HUES64 (cell line): ENCODE results near the gene MRPL44. TPM values are rescaled to one million over a fixed set of nuclear protein-coding genes. Genes with fewer than 3 reads are reported as not detected.

Source experiments
- H3K27ac ChIP-seq: 2 replicates; pipeline ENCODE4 v1.7.0; 2013; ENCODE audit warnings: low read depth, low read length, inconsistent platforms
- H3K27me3 ChIP-seq: 2 replicates; pipeline ENCODE4 v1.6.1; 2013; ENCODE audit warnings: mild to moderate bottlenecking, low read length; ENCODE audit not compliant: insufficient read depth
- H3K36me3 ChIP-seq: 2 replicates; pipeline ENCODE4 v1.6.1; 2013; ENCODE audit warnings: mild to moderate bottlenecking, low read length; ENCODE audit not compliant: insufficient read depth
- H3K4me1 ChIP-seq: 2 replicates; pipeline ENCODE4 v1.6.1; 2013; ENCODE audit warnings: mild to moderate bottlenecking, low read length, moderate library complexity; ENCODE audit not compliant: insufficient read depth
- H3K4me3 ChIP-seq: 2 replicates; pipeline ENCODE4 v1.5.1; 2013; ENCODE audit warnings: mild to moderate bottlenecking, low read length, moderate library complexity
- H3K9ac ChIP-seq: 2 replicates; pipeline ENCODE4 v1.6.1; 2013; ENCODE audit warnings: mild to moderate bottlenecking, low read depth, low read length
- H3K9me3 ChIP-seq: 2 replicates; pipeline ENCODE4 v1.6.1; 2013; ENCODE audit warnings: low read depth, low read length; ENCODE audit not compliant: insufficient read depth
- WGBS: fragments of 150-250, 120-280 bp; methylation state at CpG from one replicate; pipeline ENCODE4 v1.1.7; 2013; ENCODE audit warnings: missing lambda C conversion rate; 5-methylcytosine and 5-hydroxymethylcytosine counted together
- polyA plus RNA-seq, 2 experiments: library from polyadenylated mRNA; stranded (reverse); fragments of 50-300 nt; gene quantifications; one replicate each; pipeline ENCODE4 v1.2.3, GENCODE V29; 2013

Gene MRPL44
- polyA plus RNA-seq (2013, experiment 1 of 2) = 45.3 TPM
- 41.3 TPM for polyA plus RNA-seq (2013, experiment 2 of 2)

DNA sequence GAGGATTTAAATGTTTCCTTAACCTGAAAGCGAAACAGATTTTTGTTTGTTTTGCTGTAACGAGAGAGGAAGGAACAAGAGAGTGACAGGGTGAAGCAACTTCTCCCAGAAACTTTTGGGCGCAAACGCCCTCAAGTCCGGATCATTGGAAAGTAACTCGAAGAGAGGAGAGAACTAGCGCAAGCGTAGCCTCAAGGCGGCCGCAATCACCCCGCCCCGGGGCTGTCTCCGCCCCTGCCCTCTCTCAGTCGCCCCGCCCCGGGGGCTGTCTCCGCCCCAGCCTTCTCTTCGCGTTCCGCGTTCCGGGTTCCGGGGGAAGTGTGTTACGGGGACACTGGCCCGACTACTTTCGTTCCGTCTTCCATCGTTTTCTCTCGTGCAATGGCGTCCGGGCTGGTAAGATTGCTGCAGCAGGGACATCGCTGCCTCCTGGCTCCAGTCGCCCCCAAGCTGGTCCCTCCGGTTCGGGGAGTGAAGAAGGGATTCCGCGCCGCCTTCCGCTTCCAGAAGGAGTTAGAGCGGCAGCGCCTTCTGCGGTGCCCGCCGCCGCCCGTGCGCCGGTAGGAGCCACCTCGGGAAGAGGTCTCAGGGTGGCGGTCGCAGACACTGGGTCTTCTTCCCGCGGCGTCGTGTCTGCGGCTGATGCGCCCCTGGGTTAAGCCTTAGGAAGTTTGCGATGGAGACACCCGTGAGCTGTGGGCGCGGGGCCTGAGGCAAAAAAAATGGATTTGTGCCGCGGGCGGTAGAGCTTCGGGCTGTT is at the start of gene MRPL44:
MRPL44 (plus strand) TSS at position 372 of the 760 bp plus-strand sequence; CDS start at position 382, 10 bp downstream.
- peak within 1 kb of the TSS; percentile 62 for H3K27ac ChIP-seq
- H3K9me3 ChIP-seq = no peaks in the 10 kb centered on the region
- H3K9ac ChIP-seq = peak within 1 kb of the TSS; percentile 90
- no peaks in the 10 kb centered on the region for H3K27me3 ChIP-seq
- WGBS = under 1% methylated on average over 65 of the region's 65 CpGs
- peaks cover 36% of the 10 kb centered on the region for H3K36me3 ChIP-seq
- peaks cover 40% of the 10 kb centered on the region for H3K4me1 ChIP-seq
- peak within 1 kb of the TSS; percentile 76 for H3K4me3 ChIP-seq

GRCh38 chr2:223908304-223908998 is 48.8 kb upstream of the MRPL44 start:
- Histone ChIP-seq H3K27ac (no peak overlapping the region), H3K36me3 (peaks cover 38% of the 10 kb centered on the region), H3K9me3 (no peaks in the 10 kb centered on the region), H3K4me3 (no peak overlapping the region), H3K4me1 (peaks cover 3% of the 10 kb centered on the region; the same call in 1 of the 2 replicates), H3K9ac (no peak overlapping the region), H3K27me3 (no peaks in the 10 kb centered on the region)
- WGBS = 92% methylated on average over 8 of the region's 8 CpGs

GRCh38 chr2:223909001-223909741 is 48.1 kb upstream of the MRPL44 start:
- 80% methylated on average over 7 of the region's 7 CpGs for WGBS
- H3K9ac ChIP-seq = no peak overlapping the region

DNA sequence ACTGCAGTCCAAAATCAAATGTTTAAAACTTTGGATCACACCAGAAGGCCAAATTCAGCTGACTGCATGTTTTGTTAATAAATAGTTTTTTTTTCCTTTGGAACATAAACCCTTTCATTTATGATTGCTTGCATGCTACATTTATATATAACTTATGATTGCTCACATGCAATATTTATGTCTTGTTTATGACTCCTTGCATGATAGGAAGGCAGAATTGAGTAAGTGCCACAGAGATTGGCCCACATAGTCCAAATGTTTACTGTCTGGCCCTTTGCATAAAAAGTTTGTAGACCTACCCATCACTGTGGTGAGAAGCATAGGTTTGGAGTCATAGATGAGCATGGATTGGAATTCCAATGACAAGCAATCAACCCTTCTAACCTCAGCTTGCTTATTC is 42.9 kb upstream of the MRPL44 start:
- Histone ChIP-seq H3K9me3 (no peaks in the 10 kb centered on the region), H3K36me3 (peaks cover 38% of the 10 kb centered on the region), H3K27me3 (no peaks in the 10 kb centered on the region), H3K4me1 (peaks cover 3% of the 10 kb centered on the region; the same call in 1 of the 2 replicates), H3K27ac (no peak overlapping the region), H3K9ac (no peak overlapping the region), H3K4me3 (no peak overlapping the region)

More at GRCh38 chr2:223909001-223909741, 48.1 kb upstream of the MRPL44 start:
- Histone ChIP-seq H3K4me1 (peaks cover 3% of the 10 kb centered on the region; the same call in 1 of the 2 replicates), H3K27ac (no peak overlapping the region), H3K4me3 (no peak overlapping the region), H3K27me3 (no peaks in the 10 kb centered on the region), H3K36me3 (peaks cover 36% of the 10 kb centered on the region), H3K9me3 (no peaks in the 10 kb centered on the region)

DNA sequence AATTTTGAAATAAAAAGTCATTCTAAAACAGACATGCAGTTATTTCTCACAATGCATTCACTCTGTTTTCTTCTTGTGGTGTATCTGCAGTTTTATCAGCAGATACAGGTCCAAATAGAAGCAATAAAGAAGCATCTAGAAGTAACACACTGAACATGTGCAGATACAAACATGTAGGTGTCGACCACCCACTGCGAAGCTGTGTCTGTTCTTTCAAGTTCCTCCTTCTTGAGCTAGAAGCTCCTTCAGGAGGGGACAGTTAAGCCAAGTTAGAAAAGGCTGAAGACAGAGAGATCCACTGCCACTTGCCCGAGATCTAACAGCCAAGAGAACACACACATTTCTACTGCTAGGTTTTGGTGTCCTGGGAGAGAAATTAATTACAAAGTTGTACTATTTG is 42.2 kb upstream of the MRPL44 start:
- H3K36me3 ChIP-seq = peaks cover 38% of the 10 kb centered on the region
- H3K27me3 ChIP-seq = no peaks in the 10 kb centered on the region
- no peak overlapping the region for H3K9ac ChIP-seq
- no peaks in the 10 kb centered on the region; the same call in 1 of the 2 replicates for H3K4me1 ChIP-seq
- H3K9me3 ChIP-seq = no peaks in the 10 kb centered on the region
- 94% methylated on average over 2 of the region's 3 CpGs for WGBS
- no peak overlapping the region for H3K27ac ChIP-seq
- H3K4me3 ChIP-seq = no peak overlapping the region

- H3K9ac ChIP-seq = no peak overlapping the region
- no peaks in the 10 kb centered on the region for H3K9me3 ChIP-seq
- no peaks in the 10 kb centered on the region for H3K4me1 ChIP-seq
- WGBS = 95% methylated on average over 8 of the region's 8 CpGs
- H3K27me3 ChIP-seq = no peaks in the 10 kb centered on the region
- H3K4me3 ChIP-seq = no peak overlapping the region
- no peak overlapping the region for H3K27ac ChIP-seq
- peaks cover 38% of the 10 kb centered on the region for H3K36me3 ChIP-seq
These were observed 40.9 kb upstream of the MRPL44 start for GRCh38 chr2:223916181-223916920.

DNA sequence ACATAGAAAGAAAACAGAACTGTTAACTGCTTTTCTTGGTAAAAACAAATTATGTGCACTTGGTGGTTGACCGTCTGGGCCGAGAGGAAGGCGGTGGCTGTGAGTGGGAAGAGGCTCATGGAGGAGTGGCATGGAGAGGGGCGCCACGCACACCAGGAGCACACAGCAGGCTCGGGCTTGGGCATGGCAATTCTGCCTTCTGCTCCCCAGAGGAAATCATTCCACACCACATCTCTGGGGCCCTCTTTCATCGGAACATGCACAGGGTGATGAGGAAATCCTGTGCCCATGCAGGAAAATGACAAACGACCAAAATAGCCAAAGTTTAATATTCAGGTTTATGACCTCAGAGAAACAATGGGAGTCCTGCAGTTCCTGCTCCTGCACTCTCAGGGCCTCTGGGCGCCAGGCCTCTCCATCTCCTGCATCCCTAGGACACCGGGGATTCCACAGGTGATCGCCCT is 38.6 kb upstream of the MRPL44 start:
- no peaks in the 10 kb centered on the region for H3K27me3 ChIP-seq
- no peaks in the 10 kb centered on the region for H3K9me3 ChIP-seq
- no peak overlapping the region for H3K9ac ChIP-seq
- H3K4me1 ChIP-seq = no peaks in the 10 kb centered on the region
- no peak overlapping the region for H3K27ac ChIP-seq
- peaks cover 22% of the 10 kb centered on the region for H3K36me3 ChIP-seq
- WGBS = 95% methylated on average over 11 of the region's 11 CpGs
- no peak overlapping the region for H3K4me3 ChIP-seq

GRCh38 chr2:223920109-223920508 is 37.2 kb upstream of the MRPL44 start:
- WGBS = 95% methylated on average over 4 of the region's 4 CpGs
- Histone ChIP-seq H3K36me3 (peaks cover 20% of the 10 kb centered on the region), H3K9me3 (no peaks in the 10 kb centered on the region), H3K9ac (no peak overlapping the region), H3K4me1 (no peaks in the 10 kb centered on the region), H3K4me3 (no peak overlapping the region), H3K27ac (no peak overlapping the region), H3K27me3 (no peaks in the 10 kb centered on the region)

DNA sequence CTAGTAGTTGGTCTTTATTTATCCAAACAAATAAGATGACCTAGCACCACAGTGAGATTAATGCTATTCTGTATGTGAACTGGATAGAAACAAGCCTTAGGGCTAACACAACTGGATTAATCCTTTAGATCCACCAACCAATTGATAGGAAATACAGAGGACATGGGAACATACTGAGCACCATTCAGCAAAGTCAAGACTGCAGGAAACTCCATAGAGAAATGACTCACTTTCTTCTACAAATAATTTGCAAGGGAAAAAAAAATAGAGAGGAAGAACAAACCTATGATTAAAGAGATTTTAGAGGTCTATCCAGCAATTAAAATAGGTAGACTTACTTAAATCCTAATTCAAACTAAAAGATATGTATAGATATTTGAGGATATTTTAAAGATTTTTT is 36.1 kb upstream of the MRPL44 start:
- Histone ChIP-seq H3K9me3 (no peaks in the 10 kb centered on the region), H3K4me3 (no peak overlapping the region), H3K9ac (no peak overlapping the region), H3K4me1 (no peaks in the 10 kb centered on the region), H3K27ac (no peak overlapping the region), H3K36me3 (peaks cover 16% of the 10 kb centered on the region; the same call in 1 of the 2 replicates), H3K27me3 (no peaks in the 10 kb centered on the region)

GRCh38 chr2:223922308-223922707 is 35.0 kb upstream of the MRPL44 start:
- H3K9ac ChIP-seq = no peak overlapping the region
- 95% methylated on average over 3 of the region's 3 CpGs for WGBS

More at GRCh38 chr2:223922308-223922707, 35.0 kb upstream of the MRPL44 start:
- Histone ChIP-seq H3K4me1 (no peaks in the 10 kb centered on the region), H3K9me3 (peaks cover 5% of the 10 kb centered on the region; the same call in 1 of the 2 replicates), H3K27me3 (no peaks in the 10 kb centered on the region), H3K36me3 (peaks cover 15% of the 10 kb centered on the region), H3K27ac (no peak overlapping the region), H3K4me3 (no peak overlapping the region)
